GM12878 (cell line): ENCODE measurements around the gene SRRM3. TPM values are rescaled to one million over a fixed set of nuclear protein-coding genes. Genes with fewer than 3 reads are reported as not detected.

Source experiments
- ATAC-seq: fragments of 200-7000 bp; cut with Tn5 transposase; 3 replicates; pipeline ENCODE4 v1.9.1; 2020; ENCODE audit warnings: mild to moderate bottlenecking, moderate library complexity
- BruUV-seq: library from RNA; stranded (reverse); fragments of 400-500 nt; replicated peaks from 2 replicates; lab custom pipeline; 2021; lab: Mats Ljungman, UMichigan
- CTCF ChIA-PET: fragments of 300-600 bp; sonication (Branson Sonifier 250); formaldehyde crosslinking; extraction: SDS; loops from one replicate; lab custom pipeline; 2021; ENCODE audit warnings: inconsistent platforms; lab: Yijun Ruan, JAX
- POLR2A ChIA-PET: fragments of 350-600 bp; formaldehyde crosslinking; extraction: SDS; loops from one replicate; lab custom pipeline; 2021; ENCODE audit warnings: inconsistent platforms; lab: Charles Lee
- RAD21 ChIA-PET: fragments of 300-600 bp; sonication (Branson Sonifier 250); formaldehyde crosslinking; loops from one replicate; lab custom pipeline; 2023; ENCODE audit warnings: antibody characterized with exemption; ENCODE audit not compliant: unreplicated experiment; lab: Charles Lee
- SMC1A ChIA-PET: fragments of 300-600 bp; sonication (Branson Sonifier 250); formaldehyde crosslinking; loops from one replicate; lab custom pipeline; 2023; ENCODE audit not compliant: unreplicated experiment, uncharacterized antibody; lab: Charles Lee
- DNase-seq: peaks from one replicate; pipeline ENCODE4 v3.0.0-alpha.2; 2011; ENCODE audit warnings: low read depth, low spot score
- FAIRE-seq: peaks from 3 replicates; lab custom pipeline; 2011; peaks lifted over from hg19 to GRCh38; lab: Jason Lieb, UNC
- H2AFZ ChIP-seq: 2 replicates; pipeline ENCODE4 v1.6.0; 2011; ENCODE audit warnings: low read depth, low read length, control low read depth; ENCODE audit not compliant: control insufficient read depth
- H3K27ac ChIP-seq: 2 replicates; pipeline ENCODE4 v1.5.1; 2011; ENCODE audit warnings: control low read depth; ENCODE audit not compliant: control insufficient read depth, insufficient read depth
- H3K27me3 ChIP-seq, 2 experiments: replicated peaks in 1 of 2; 2 replicates each; pipeline versions ENCODE4 v1.6.0 to v1.6.1; 2011; ENCODE audit warnings: low read length in 1 of 2; ENCODE audit not compliant: control insufficient read depth in 2 of 2, insufficient read depth in 2 of 2
- H3K36me3 ChIP-seq, 2 experiments: 2 replicates each; pipeline ENCODE4 v1.5.1; 2011; ENCODE audit warnings: low read length in 1 of 2; ENCODE audit not compliant: control insufficient read depth in 2 of 2, insufficient read depth in 2 of 2
- H3K4me1 ChIP-seq: 2 replicates; pipeline ENCODE4 v1.6.1; 2011; ENCODE audit warnings: mild to moderate bottlenecking, low read length, moderate library complexity, mixed read lengths; ENCODE audit not compliant: control insufficient read depth, insufficient read depth
- H3K4me2 ChIP-seq: 2 replicates; pipeline ENCODE4 v1.6.0; 2011; ENCODE audit warnings: control low read depth; ENCODE audit not compliant: control insufficient read depth, insufficient read depth
- H3K4me3 ChIP-seq: fragments of 200-600 bp; sonication (generic); 2 replicates; pipeline ENCODE4 v1.5.1; 2016
- H3K79me2 ChIP-seq: 2 replicates; pipeline ENCODE4 v1.6.0; 2011; ENCODE audit warnings: low read length; ENCODE audit not compliant: control insufficient read depth, insufficient read depth
- H3K9ac ChIP-seq: 2 replicates; pipeline ENCODE4 v1.8.0; 2011; ENCODE audit warnings: low read length, control low read depth, mixed read lengths; ENCODE audit not compliant: control insufficient read depth, insufficient read depth
- H3K9me3 ChIP-seq: replicated peaks from 3 replicates; pipeline ENCODE4 v1.5.1; 2011; ENCODE audit warnings: mild to moderate bottlenecking, low read length; ENCODE audit not compliant: control insufficient read depth, insufficient read depth
- H4K20me1 ChIP-seq: 2 replicates; pipeline ENCODE4 v1.6.0; 2011; ENCODE audit not compliant: control insufficient read depth, insufficient read depth
- DPF2 ChIP-seq: fragments of 450-650 bp; IDR thresholded peaks from 2 replicates; pipeline ENCODE4 v1.6.1; 2017; ENCODE audit warnings: mild to moderate bottlenecking
- E4F1 ChIP-seq: fragments of 450-650 bp; IDR thresholded peaks from 2 replicates; pipeline ENCODE4 v1.6.1; 2018; ENCODE audit warnings: borderline replicate concordance, mild to moderate bottlenecking; ENCODE audit not compliant: partially characterized antibody
- EP300 ChIP-seq, 2 experiments: fragments of 150-350 bp in 1 of 2; IDR thresholded peaks; 2 replicates each; pipeline ENCODE4 v1.6.1; 2011 to 2012; ENCODE audit warnings: low read depth in 2 of 2, low read length in 2 of 2, borderline replicate concordance in 1 of 2, improper control_type of control experiment in 1 of 2, inconsistent platforms in 1 of 2; ENCODE audit not compliant: control insufficient read depth in 1 of 2
- FOXK2 ChIP-seq: fragments of 450-650 bp; IDR thresholded peaks from 2 replicates; pipeline ENCODE4 v1.6.1; 2017; ENCODE audit warnings: mild to moderate bottlenecking, moderate library complexity
- ZZZ3 ChIP-seq: IDR thresholded peaks from 2 replicates; pipeline ENCODE4 v1.6.1; 2011; ENCODE audit warnings: low read depth; ENCODE audit not compliant: control insufficient read depth, insufficient read length
- WGBS: methylation state at CpG from one replicate; pipeline ENCODE4 v1.1.6; 2016; ENCODE audit warnings: low lambda C conversion rate; ENCODE audit not compliant: insufficient replicate concordance, insufficient coverage; ENCODE audit errors: missing lambda C conversion rate; 5-methylcytosine and 5-hydroxymethylcytosine counted together
- in situ Hi-C: fragments of 300-500 bp; cut with MboI; formaldehyde crosslinking; loops from 9 replicates; pipeline ENCODE4 v1.14.3; 2018; ENCODE audit warnings: mixed read lengths
- intact Hi-C: fragments of 100-400 bp; cut with micrococcal nuclease; formaldehyde crosslinking; loops from one replicate; pipeline ENCODE4 v1.14.2; 2022; ENCODE audit not compliant: unreplicated experiment
- polyA plus RNA-seq, 11 experiments: library from polyadenylated mRNA; depleted of rRNA in 4 of 11; unstranded in 6 of 11; stranded (reverse) in 5 of 11; fragments of >200 nt; fragmentation: Nextera tagmentation in 4 of 11; fragmentation: Illumina TruSeq in 1 of 11; extraction: Ambion mirVana in 4 of 11; extraction: Trizol in 1 of 11; gene quantifications; 1 replicate in 1 of 11; 2 replicates in 10 of 11; pipeline versions ENCODE4 v1.2.1 to v1.2.3, GENCODE V29; 2011 to 2016; ENCODE audit warnings: inconsistent platforms in 2 of 11, missing spikeins in 2 of 11, low read depth in 1 of 11
- total RNA-seq, 4 experiments: library from RNA; depleted of rRNA in 3 of 4; stranded (reverse); fragments of >200 nt in 3 of 4; fragmentation: Illumina TruSeq in 1 of 4; extraction: Trizol in 1 of 4; gene quantifications; 2 replicates each; pipeline versions ENCODE4 v1.2.1 to v1.2.3, GENCODE V29; 2013 to 2021

The SRRM3 gene
- total and polyA plus RNA-seq, 10 of the 15 experiments (the other 5 are each of a cell fraction or from before 2014, with no cell fraction given) = 0.03 to 0.15 (median 0.05) TPM; not detected in 6

GRCh38 chr7:76281006-76281705 lies 79.5 kb downstream of the SRRM3 start:
- intact Hi-C loops = no loop called here
- POLR2A ChIA-PET = no interaction called here
- Histone ChIP-seq H4K20me1 (no peaks in the 10 kb centered on the region), H3K4me3 (no peak overlapping the region), H3K9me3 (no peaks in the 10 kb centered on the region), H3K79me2 (no peaks in the 10 kb centered on the region), H3K9ac (no peak overlapping the region), H3K36me3 (no peaks in the 10 kb centered on the region), H3K27me3 (peaks cover 4 to 7% of the 10 kb centered on the region in 2 experiments; a peak in 3 of 4 replicates), H3K4me2 (no peak overlapping the region), H3K4me1 (no peaks in the 10 kb centered on the region), H2AFZ (no peak overlapping the region), H3K27ac (no peak overlapping the region)
- RAD21 ChIA-PET = no interaction called here
- ATAC-seq (no peak), FAIRE-seq (no peak), DNase-seq (no peak)
- no TSS peak for BruUV-seq
- in situ Hi-C loops = no loop called here
- SMC1A ChIA-PET = no interaction called here
- CTCF ChIA-PET = interaction anchor here (0.8 to 0.9 kb wide), 2 partner anchors 10 to 12 kb away, joined by 3 to 5 read pairs; no protein-coding TSS in a partner anchor
- 21% methylated on average over 36 of the region's 63 CpGs for WGBS
- TF ChIP-seq E4F1 (peak; percentile 31), DPF2 (no peak), FOXK2 (no peak), EP300 (IDR thresholded peaks at IDR 0.05; ENCODE audit: borderline replicate concordance in 1 of 2, control insufficient read depth in 1 of 2, low read depth in 2 of 2, low read length in 2 of 2) (no peak), ZZZ3 (no peak)
